Measurements from ENCODE around the gene SLC22A15. TPM values are rescaled to one million over a fixed set of nuclear protein-coding genes. Genes with fewer than 3 reads are reported as not detected.

Gene SLC22A15
- total and polyA plus RNA-seq, 7 donors, result 0.09 to 1.0 (median 0.39) TPM

GRCh38 chr1:116097626-116098025 lies 121.3 kb downstream of the SLC22A15 start:
- H3K36me3 ChIP-seq (ENCODE audit: insufficient read depth in 1 of 2, low read depth in 1 of 2), result no peaks in the 10 kb centered on the region
- no peak overlapping the region for H3K4me3 ChIP-seq
- intact Hi-C loops (cut with DNase I), result no loop called here
- ATAC-seq (no peak), DNase-seq (no peak)
- H3K4me1 ChIP-seq, result no peaks in the 10 kb centered on the region
- no peak overlapping the region for H3K27ac ChIP-seq
- peaks cover 18% of the 10 kb centered on the region for H3K9me3 ChIP-seq
- H3K27me3 ChIP-seq (ENCODE audit: insufficient read depth in 3 of 3, low read length in 2 of 3), result peaks cover 0 to 3% (median 0%) of the 10 kb centered on the region in 3 donors
- TF ChIP-seq CTCF (IDR thresholded peaks at IDR 0.05), result no peak
- 87 to 100% (median 91%) methylated on average over 1 of the region's 1 CpG for WGBS, 3 donors

GRCh38 chr1:116099379-116099778 lies 123.1 kb downstream of the SLC22A15 start:
- 89 to 91% (median 89%) methylated on average over 4 of the region's 4 CpGs for WGBS, 3 donors
- H3K9me3 ChIP-seq, result peaks cover 17% of the 10 kb centered on the region
- H3K4me3 ChIP-seq, result no peak overlapping the region
- TF ChIP-seq CTCF (IDR thresholded peaks at IDR 0.05), result no peak
- H3K27ac ChIP-seq, result no peak overlapping the region
- intact Hi-C loops (cut with DNase I), result no loop called here
- H3K4me1 ChIP-seq, result no peaks in the 10 kb centered on the region
- DNase-seq, result no peak
- no peaks in the 10 kb centered on the region for H3K27me3 ChIP-seq (ENCODE audit: insufficient read depth in 3 of 3, low read length in 2 of 3)
- no peak for ATAC-seq
- no peaks in the 10 kb centered on the region for H3K36me3 ChIP-seq (ENCODE audit: insufficient read depth in 1 of 2, low read depth in 1 of 2)

- DNase-seq (no peak), ATAC-seq (no peak)
- no peak overlapping the region for H3K4me3 ChIP-seq
- no peaks in the 10 kb centered on the region for H3K4me1 ChIP-seq
- H3K9me3 ChIP-seq, result peaks cover 11% of the 10 kb centered on the region
- no peaks in the 10 kb centered on the region for H3K27me3 ChIP-seq (ENCODE audit: insufficient read depth in 3 of 3, low read length in 2 of 3)
- TF ChIP-seq CTCF (IDR thresholded peaks at IDR 0.05), result no peak
- H3K36me3 ChIP-seq (ENCODE audit: insufficient read depth in 1 of 2, low read depth in 1 of 2), result no peaks in the 10 kb centered on the region
- intact Hi-C loops (cut with DNase I), result no loop called here
- H3K27ac ChIP-seq, result no peak overlapping the region
- 91 to 96% (median 92%) methylated on average over 2 of the region's 2 CpGs for WGBS, 3 donors
These were observed 123.6 kb downstream of the SLC22A15 start for GRCh38 chr1:116099919-116100318.

- no peak for ATAC-seq
- Histone ChIP-seq H3K27ac (no peak overlapping the region), H3K36me3 (ENCODE audit: insufficient read depth in 1 of 2, low read depth in 1 of 2) (no peaks in the 10 kb centered on the region), H3K9me3 (no peaks in the 10 kb centered on the region), H3K4me3 (no peak overlapping the region), H3K27me3 (ENCODE audit: insufficient read depth in 3 of 3, low read length in 2 of 3) (no peaks in the 10 kb centered on the region), H3K4me1 (no peaks in the 10 kb centered on the region)
- TF ChIP-seq CTCF (IDR thresholded peaks at IDR 0.05), result no peak
- 67 to 78% (median 76%) methylated on average over 3 of the region's 3 CpGs for WGBS, 3 donors
- no peak for DNase-seq
- intact Hi-C loops (cut with DNase I), result no loop called here
These were observed 128.4 kb downstream of the SLC22A15 start for GRCh38 chr1:116104667-116105066.

- intact Hi-C loops (cut with DNase I), result no loop called here
- TF ChIP-seq CTCF (IDR thresholded peaks at IDR 0.05), result no peak
- Histone ChIP-seq H3K4me3 (no peak overlapping the region), H3K36me3 (ENCODE audit: insufficient read depth in 1 of 2, low read depth in 1 of 2) (no peaks in the 10 kb centered on the region), H3K9me3 (no peaks in the 10 kb centered on the region), H3K4me1 (no peaks in the 10 kb centered on the region), H3K27me3 (ENCODE audit: insufficient read depth in 3 of 3, low read length in 2 of 3) (no peaks in the 10 kb centered on the region), H3K27ac (no peak overlapping the region)
- ATAC-seq, result no peak
- WGBS, 3 donors, result 41 to 54% (median 50%) methylated on average over 2 of the region's 2 CpGs
- DNase-seq, result no peak
These were observed 129.7 kb downstream of the SLC22A15 start for GRCh38 chr1:116105996-116106395.
